IPS-15b (cell line): ENCODE data around the gene NMBR.
"Not testable (repeated sequence)": the region's sequence is repeated elsewhere in the genome, so short reads cannot be mapped to it uniquely, and the experiment has no call there.

Experiments
- H3K27me3 ChIP-seq: one replicate; pipeline ENCODE4 v1.6.1; 2013; ENCODE audit warnings: low read length; ENCODE audit not compliant: control insufficient read depth, insufficient read depth
- H3K36me3 ChIP-seq: one replicate; pipeline ENCODE4 v1.6.1; 2013; ENCODE audit warnings: low read length; ENCODE audit not compliant: control insufficient read depth, insufficient read depth
- H3K4me1 ChIP-seq: one replicate; pipeline ENCODE4 v1.6.1; 2013; ENCODE audit warnings: mild to moderate bottlenecking, low read length; ENCODE audit not compliant: control insufficient read depth, insufficient read depth
- H3K4me3 ChIP-seq: one replicate; pipeline ENCODE4 v1.5.1; 2013; ENCODE audit warnings: low read depth, low read length
- H3K9ac ChIP-seq: one replicate; pipeline ENCODE4 v1.6.1; 2013; ENCODE audit warnings: low read depth, mild to moderate bottlenecking, low read length
- H3K9me3 ChIP-seq: one replicate; pipeline ENCODE4 v1.6.1; 2013; ENCODE audit warnings: mild to moderate bottlenecking, low read length; ENCODE audit not compliant: control insufficient read depth, insufficient read depth

NMBR gene

DNA sequence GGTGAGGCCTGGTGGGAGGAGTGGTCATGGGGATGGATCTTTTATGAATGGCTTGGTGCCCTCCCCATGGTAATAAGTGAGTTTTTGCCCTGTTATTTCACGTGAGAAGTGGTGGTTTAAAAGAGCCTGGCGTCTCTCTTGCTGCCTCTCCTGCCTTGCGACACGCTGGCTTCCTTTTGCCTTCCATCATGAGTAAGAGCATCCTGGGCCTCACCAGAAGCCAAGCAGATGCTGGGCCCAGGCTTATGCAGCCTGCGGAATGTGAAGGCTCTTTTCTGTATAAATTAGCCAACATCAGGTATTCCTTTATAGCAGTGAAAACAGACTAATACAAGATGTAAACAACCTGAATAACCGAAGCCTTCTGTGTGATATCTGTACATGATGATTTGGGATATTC is 27.8 kb upstream of the NMBR start:
- H3K9ac ChIP-seq, result no peak overlapping the region
- no peaks in the 10 kb centered on the region for H3K36me3 ChIP-seq
- no peaks in the 10 kb centered on the region for H3K27me3 ChIP-seq
- H3K4me1 ChIP-seq, result no peaks in the 10 kb centered on the region
- no peaks in the 10 kb centered on the region for H3K9me3 ChIP-seq
- no peak overlapping the region for H3K4me3 ChIP-seq

DNA sequence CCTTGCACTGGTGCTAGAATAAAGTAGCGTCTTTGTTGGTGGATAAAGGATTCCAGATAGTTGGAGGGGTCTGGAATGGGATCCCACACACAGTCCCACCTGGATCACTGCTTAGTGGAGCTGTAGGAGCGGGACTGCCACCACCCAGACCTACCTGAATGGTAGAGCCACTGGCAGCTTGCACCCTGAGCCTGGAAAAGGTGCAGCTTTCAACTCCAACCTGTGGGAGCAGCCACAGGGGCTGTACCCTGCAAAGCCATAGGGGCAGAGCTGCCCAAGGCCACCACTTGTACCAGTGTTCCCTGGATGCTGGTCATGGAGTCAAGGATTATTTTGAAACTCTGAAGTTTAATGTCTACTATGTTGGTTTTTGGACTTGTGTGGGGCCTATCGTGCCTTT is 27.1 kb upstream of the NMBR start:
- H3K4me3 ChIP-seq, result no peak overlapping the region
- H3K36me3 ChIP-seq, result no peaks in the 10 kb centered on the region
- H3K9me3 ChIP-seq, result no peaks in the 10 kb centered on the region
- H3K4me1 ChIP-seq, result no peaks in the 10 kb centered on the region
- no peak overlapping the region for H3K9ac ChIP-seq
- no peaks in the 10 kb centered on the region for H3K27me3 ChIP-seq

DNA sequence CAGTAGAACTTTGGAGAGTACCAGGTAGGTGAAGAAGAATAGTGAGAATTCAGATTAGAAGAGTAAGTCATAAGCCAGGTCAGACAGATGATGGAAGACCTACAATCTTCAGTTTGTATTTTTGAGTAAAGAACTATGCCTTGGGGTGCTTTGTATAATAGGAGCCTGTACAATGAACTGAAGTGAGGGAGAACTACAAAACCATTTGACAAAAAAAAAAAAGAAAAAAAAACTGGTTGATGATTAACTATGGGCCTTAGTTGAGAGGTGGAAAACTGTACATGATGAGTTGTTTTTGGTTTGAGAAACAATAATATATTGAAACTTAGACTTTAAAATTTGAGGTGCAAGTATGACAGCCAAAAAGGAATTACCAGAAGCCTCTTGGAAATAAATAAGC is 25.8 kb upstream of the NMBR start:
- H3K36me3 ChIP-seq, result no peaks in the 10 kb centered on the region

DNA sequence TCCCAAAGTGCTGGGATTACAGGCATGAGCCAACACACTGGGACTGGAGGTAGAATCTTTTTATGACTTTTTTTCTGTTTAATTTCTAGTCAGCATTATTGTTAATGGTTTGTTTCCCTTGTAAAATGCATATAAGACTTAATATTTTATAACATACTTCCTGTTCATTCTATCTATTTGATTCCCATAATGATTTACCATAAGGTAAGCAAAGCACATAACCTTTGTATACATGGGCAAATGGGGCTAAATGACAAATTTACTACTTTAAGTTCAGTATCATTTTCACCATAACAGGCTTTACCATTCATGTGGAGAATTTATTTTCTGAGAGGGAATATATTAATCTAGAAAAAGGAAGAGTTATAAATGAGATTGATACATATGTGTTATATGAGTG is 24.4 kb upstream of the NMBR start:
- Histone ChIP-seq H3K36me3 (no peaks in the 10 kb centered on the region), H3K4me1 (no peaks in the 10 kb centered on the region), H3K4me3 (no peak overlapping the region), H3K9ac (no peak overlapping the region), H3K9me3 (no peaks in the 10 kb centered on the region), H3K27me3 (no peaks in the 10 kb centered on the region)

More for the DNA sequence above, 25.8 kb upstream of the NMBR start:
- H3K9me3 ChIP-seq, result no peaks in the 10 kb centered on the region
- no peaks in the 10 kb centered on the region for H3K27me3 ChIP-seq
- no peaks in the 10 kb centered on the region for H3K4me1 ChIP-seq
- H3K9ac ChIP-seq, result no peak overlapping the region
- H3K4me3 ChIP-seq, result no peak overlapping the region

DNA sequence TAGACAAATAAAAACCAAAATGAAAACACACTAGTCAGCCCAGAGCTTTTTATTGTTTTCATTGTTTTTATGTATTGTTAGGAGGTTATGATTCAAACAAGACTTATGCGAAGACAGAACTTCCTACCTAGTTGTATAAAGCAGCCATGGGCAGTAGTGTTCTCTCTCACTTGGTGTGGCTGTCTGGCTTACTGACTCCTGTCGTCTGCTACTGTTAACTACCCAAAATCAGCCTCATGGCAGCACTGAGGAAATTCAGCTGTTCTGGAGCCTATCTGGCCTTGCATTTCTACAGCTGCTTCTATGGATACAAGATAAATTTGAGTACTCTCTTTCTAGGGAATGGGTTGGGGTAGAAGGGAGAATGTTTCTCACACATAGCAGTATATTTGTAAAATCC is 20.6 kb upstream of the NMBR start:
- Histone ChIP-seq H3K4me3 (no peak overlapping the region), H3K9me3 (no peaks in the 10 kb centered on the region), H3K27me3 (no peaks in the 10 kb centered on the region), H3K4me1 (peaks cover 4% of the 10 kb centered on the region), H3K36me3 (no peaks in the 10 kb centered on the region), H3K9ac (no peak overlapping the region)

DNA sequence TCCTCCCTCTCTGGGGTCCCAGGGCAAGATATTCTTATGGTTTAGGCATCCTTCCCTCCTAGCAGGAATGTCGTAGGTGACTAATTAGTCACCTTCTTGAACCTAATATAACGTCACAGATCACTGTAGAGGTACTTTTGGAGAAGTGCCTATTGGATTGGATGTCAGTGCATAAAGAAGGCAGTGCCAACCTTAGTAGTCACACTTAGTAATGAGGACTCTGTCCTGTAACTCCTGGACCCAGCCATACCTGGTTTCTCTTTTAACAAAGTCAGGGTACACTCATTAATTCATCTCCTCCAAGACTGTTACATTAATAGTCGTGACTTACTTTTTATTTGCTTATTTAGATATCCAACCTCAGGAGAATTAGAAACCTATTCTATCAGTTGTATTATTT is 20.1 kb upstream of the NMBR start:
- no peaks in the 10 kb centered on the region for H3K36me3 ChIP-seq
- peaks cover 4% of the 10 kb centered on the region for H3K4me1 ChIP-seq
- no peaks in the 10 kb centered on the region for H3K9me3 ChIP-seq
- H3K27me3 ChIP-seq, result no peaks in the 10 kb centered on the region
- H3K9ac ChIP-seq, result no peak overlapping the region
- no peak overlapping the region for H3K4me3 ChIP-seq

DNA sequence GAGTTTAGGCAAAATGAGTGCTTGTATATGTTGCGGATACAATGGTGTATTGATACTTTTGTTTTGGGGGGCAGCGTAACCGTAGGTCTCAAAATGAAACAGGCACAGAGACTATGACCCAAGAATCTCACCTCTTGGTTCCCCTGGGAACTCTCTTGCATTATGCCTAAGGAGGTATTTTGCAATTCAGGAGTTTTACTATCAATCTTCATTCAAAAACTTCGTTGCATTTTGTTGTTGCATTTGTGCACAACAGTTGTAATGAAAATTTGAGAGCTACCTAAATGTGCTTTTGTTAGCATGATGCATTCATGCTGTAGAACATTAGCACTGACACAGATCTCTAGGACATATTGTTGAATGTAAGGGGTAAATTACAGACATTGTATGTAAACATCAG is 18.3 kb upstream of the NMBR start:
- Histone ChIP-seq H3K9me3 (no peaks in the 10 kb centered on the region), H3K9ac (no peak overlapping the region), H3K36me3 (no peaks in the 10 kb centered on the region), H3K27me3 (no peaks in the 10 kb centered on the region), H3K4me3 (no peak overlapping the region), H3K4me1 (peaks cover 4% of the 10 kb centered on the region)

DNA sequence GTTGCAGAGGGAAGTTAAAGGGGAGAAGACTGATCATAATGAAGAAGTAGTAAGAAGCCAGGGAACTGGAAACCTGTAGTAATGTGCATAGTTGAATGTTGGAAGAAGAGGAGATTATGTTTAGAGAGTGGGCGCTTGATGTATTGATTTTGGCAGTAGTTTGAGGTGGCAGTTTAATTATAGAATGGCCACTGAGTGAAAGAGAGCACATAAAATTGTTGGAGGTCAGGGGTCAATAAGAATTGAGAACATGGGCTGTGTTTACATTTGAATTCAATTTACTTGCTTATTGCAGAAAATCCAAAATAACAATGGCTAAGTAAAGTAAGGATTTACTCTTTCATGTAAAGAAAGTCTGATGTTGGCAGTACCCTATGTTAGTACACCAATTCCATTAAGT is 15.9 kb upstream of the NMBR start:
- peaks cover 4% of the 10 kb centered on the region for H3K4me1 ChIP-seq
- no peak overlapping the region for H3K9ac ChIP-seq
- H3K27me3 ChIP-seq, result no peaks in the 10 kb centered on the region
- no peaks in the 10 kb centered on the region for H3K36me3 ChIP-seq
- H3K4me3 ChIP-seq, result no peak overlapping the region
- no peaks in the 10 kb centered on the region for H3K9me3 ChIP-seq

DNA sequence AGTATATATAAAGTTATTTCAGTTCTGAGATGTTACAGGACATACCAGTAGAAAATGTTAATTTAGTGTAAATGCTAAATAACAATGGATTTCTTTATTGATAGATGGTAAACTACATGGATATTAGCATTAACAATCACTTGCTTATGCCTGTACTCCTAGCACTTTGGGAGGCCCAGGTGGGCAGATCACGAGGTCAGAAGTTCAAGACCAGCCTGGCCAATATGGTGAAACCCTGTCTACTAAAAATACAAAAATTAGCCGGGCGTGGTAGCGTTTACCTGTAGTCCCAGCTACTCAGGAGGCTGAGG is 9.8 kb upstream of the NMBR start:
- not testable (repeated sequence) for H3K9ac ChIP-seq, H3K27me3 ChIP-seq, H3K9me3 ChIP-seq, H3K4me3 ChIP-seq, H3K36me3 ChIP-seq
- peaks cover 14% of the 10 kb centered on the region for H3K4me1 ChIP-seq

DNA sequence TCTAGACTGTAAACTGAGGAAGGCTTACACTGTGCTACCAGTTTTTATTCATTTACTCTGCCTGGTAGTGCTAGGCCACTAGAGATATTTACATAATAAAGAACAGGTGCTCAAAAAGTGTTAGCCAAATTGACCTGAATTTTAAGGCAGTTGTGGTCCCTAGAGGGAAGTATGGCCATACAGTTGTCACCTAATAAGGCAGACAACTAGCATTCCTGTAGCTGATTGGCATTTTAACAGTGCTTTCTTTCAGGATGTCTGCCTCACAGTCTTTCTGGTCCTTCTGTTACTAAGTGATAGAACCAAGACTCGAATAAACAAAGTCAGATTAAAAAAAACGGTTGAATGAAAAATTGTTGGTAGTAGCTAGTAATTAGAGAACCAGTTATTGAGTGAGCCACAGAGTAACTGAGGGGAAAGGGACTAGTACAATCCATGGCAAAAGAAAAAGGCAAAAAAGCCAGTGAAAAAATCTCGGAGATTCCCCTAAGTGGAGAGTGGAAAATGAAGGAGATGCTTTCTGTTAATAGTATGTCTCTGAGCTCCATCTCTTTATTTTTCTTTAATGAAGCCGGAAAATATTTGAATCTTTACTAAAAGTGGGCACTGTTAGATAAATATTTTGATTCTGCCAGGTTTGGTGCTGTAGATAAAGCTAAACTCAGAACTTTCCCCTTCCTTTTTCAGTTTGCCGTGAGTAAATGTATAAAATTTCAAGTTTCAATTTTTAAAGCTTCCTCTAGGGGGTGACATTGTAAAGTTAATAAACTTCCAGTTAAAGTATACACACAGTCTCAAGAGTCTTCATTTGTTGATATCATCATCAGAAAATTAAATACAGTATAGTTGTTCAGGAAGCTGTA is 9.2 kb upstream of the NMBR start:
- Histone ChIP-seq H3K9ac (no peak overlapping the region), H3K4me1 (peaks cover 14% of the 10 kb centered on the region), H3K36me3 (no peaks in the 10 kb centered on the region), H3K4me3 (no peak overlapping the region), H3K27me3 (no peaks in the 10 kb centered on the region), H3K9me3 (no peaks in the 10 kb centered on the region)

DNA sequence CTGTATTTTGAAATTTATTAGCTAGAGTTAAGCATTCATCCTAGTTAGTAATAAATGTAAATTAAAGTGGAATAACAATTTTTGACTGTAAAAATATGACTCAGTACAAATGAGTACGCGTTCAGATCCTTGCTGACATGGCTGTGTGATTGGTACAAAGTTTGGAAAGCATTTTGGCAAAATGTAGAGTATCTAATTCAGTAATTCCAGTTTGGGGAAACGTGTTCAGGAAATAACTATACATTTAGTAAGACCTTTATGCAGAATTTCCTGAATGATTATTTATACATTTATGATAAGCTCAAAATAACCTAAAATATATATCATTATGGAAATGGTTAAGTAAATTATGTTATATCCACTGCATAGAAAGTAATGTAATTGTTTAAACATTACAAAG is 8.2 kb upstream of the NMBR start:
- Histone ChIP-seq H3K36me3 (no peaks in the 10 kb centered on the region), H3K4me3 (no peak overlapping the region), H3K9me3 (no peaks in the 10 kb centered on the region), H3K27me3 (no peaks in the 10 kb centered on the region), H3K4me1 (peaks cover 14% of the 10 kb centered on the region), H3K9ac (no peak overlapping the region)

DNA sequence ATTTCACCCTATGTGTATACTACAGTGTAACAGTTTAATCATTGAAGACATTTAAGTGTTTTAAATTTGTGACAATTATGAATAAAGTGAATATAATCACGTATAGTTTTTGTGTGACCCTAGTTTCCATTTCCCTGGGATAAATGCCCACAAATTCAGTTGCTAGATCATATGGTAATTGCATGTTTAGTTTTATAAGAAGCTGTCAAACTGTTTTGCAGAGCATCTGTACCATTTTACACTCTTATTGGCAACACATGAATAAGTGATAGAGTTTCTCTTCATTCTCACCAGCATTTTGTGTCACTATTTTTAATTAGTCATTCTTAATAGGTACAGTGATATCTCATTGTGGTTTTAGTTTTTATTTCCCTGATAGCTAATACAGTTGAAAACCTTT is 7.4 kb upstream of the NMBR start:
- Histone ChIP-seq H3K4me3 (no peak overlapping the region), H3K9ac (no peak overlapping the region), H3K4me1 (peaks cover 16% of the 10 kb centered on the region), H3K36me3 (no peaks in the 10 kb centered on the region), H3K9me3 (no peaks in the 10 kb centered on the region), H3K27me3 (no peaks in the 10 kb centered on the region)
